ENCODE measurements around the gene TMEM52.
A peak's percentile ranks its signal among the peaks of the same experiment; 100 is the strongest.
"Not testable (repeated sequence)": the region's sequence is repeated elsewhere in the genome, so short reads cannot be mapped to it uniquely, and the experiment has no call there.

Gene TMEM52

GRCh38 chr1:1890506-1891348, 28.4 kb downstream of the TMEM52 start, which contains the start of gene GNB1:
TSS of gene GNB1 (minus strand) at chr1:1891087. CDS start at chr1:1825453, 65,634 bp downstream.
- FAIRE-seq (peak; percentile 100), DNase-seq (ENCODE audit: insufficient read length) (peak; percentile 98)
- TF ChIP-seq POLR2A (IDR thresholded peaks at IDR 0.05; ENCODE audit: low read depth, low read length) (peak; percentile 56; the same call in 1 of the 2 replicates), POLR2AphosphoS5 (IDR thresholded peaks at IDR 0.05; ENCODE audit: low read depth, low read length) (no peak), TAF1 (IDR thresholded peaks at IDR 0.05; ENCODE audit: borderline replicate concordance, low read depth, low read length) (0 out of 2 replicates have a peak, but pooled peaks have one; percentile 53)

- TF ChIP-seq POLR2AphosphoS5 (IDR thresholded peaks at IDR 0.05; ENCODE audit: low read depth, low read length), result no peak; the same call in 1 of the 2 replicates
- TF ChIP-seq TAF1 (IDR thresholded peaks at IDR 0.05; ENCODE audit: borderline replicate concordance, low read depth, low read length), result peak; percentile 34; the same call in 1 of the 2 replicates
- DNase-seq (ENCODE audit: insufficient read length) (peak; percentile 62), FAIRE-seq (peak; percentile 76)
Measured at GRCh38 chr1:1889847-1890505, 29.1 kb downstream of the TMEM52 start.

GRCh38 chr1:1889090-1889750, 29.9 kb downstream of the TMEM52 start:
- FAIRE-seq, result peak; percentile 14
- no peak for DNase-seq (ENCODE audit: insufficient read length)
- no peak for TF ChIP-seq TAF1 (IDR thresholded peaks at IDR 0.05; ENCODE audit: borderline replicate concordance, low read depth, low read length)
- no peak for TF ChIP-seq POLR2AphosphoS5 (IDR thresholded peaks at IDR 0.05; ENCODE audit: low read depth, low read length)
- TF ChIP-seq POLR2A (IDR thresholded peaks at IDR 0.05; ENCODE audit: low read depth, low read length), result no peak

- not testable (repeated sequence) for DNase-seq (ENCODE audit: insufficient read length); FAIRE-seq
Measured at GRCh38 chr1:1883890-1884289, 35.2 kb downstream of the TMEM52 start.

- 0 out of 2 replicates have a peak, but pooled peaks have one; percentile 29 for TF ChIP-seq POLR2AphosphoS5 (IDR thresholded peaks at IDR 0.05; ENCODE audit: low read depth, low read length)
- no peak for TF ChIP-seq POLR2A (IDR thresholded peaks at IDR 0.05; ENCODE audit: low read depth, low read length)
- DNase-seq (ENCODE audit: insufficient read length) (no peak), FAIRE-seq (no peak)
Measured at GRCh38 chr1:1883092-1883873, 35.8 kb downstream of the TMEM52 start.

- TF ChIP-seq TAF1 (IDR thresholded peaks at IDR 0.05; ENCODE audit: borderline replicate concordance, low read depth, low read length) (no peak), POLR2A (IDR thresholded peaks at IDR 0.05; ENCODE audit: low read depth, low read length) (0 out of 2 replicates have a peak, but pooled peaks have one; percentile 27), POLR2AphosphoS5 (IDR thresholded peaks at IDR 0.05; ENCODE audit: low read depth, low read length) (no peak)
- FAIRE-seq, result no peak
- DNase-seq (ENCODE audit: insufficient read length), result no peak
Measured at GRCh38 chr1:1881727-1882126, 37.4 kb downstream of the TMEM52 start.

GRCh38 chr1:1880617-1881312, 38.3 kb downstream of the TMEM52 start:
- FAIRE-seq, result no peak

GRCh38 chr1:1879942-1880341, 39.1 kb downstream of the TMEM52 start:
- FAIRE-seq, result no peak

More at GRCh38 chr1:1880617-1881312, 38.3 kb downstream of the TMEM52 start:
- DNase-seq (ENCODE audit: insufficient read length), result no peak
- TF ChIP-seq TAF1 (IDR thresholded peaks at IDR 0.05; ENCODE audit: borderline replicate concordance, low read depth, low read length), result no peak
- peak; percentile 76 for TF ChIP-seq POLR2AphosphoS5 (IDR thresholded peaks at IDR 0.05; ENCODE audit: low read depth, low read length)
- TF ChIP-seq POLR2A (IDR thresholded peaks at IDR 0.05; ENCODE audit: low read depth, low read length), result 0 out of 2 replicates have a peak, but pooled peaks have one; percentile 44

GRCh38 chr1:1877865-1878436, 41.1 kb downstream of the TMEM52 start:
- TF ChIP-seq POLR2A (IDR thresholded peaks at IDR 0.05; ENCODE audit: low read depth, low read length) (peak; percentile 15; the same call in 1 of the 2 replicates), POLR2AphosphoS5 (IDR thresholded peaks at IDR 0.05; ENCODE audit: low read depth, low read length) (no peak), TAF1 (IDR thresholded peaks at IDR 0.05; ENCODE audit: borderline replicate concordance, low read depth, low read length) (no peak)
- DNase-seq (ENCODE audit: insufficient read length) (no peak), FAIRE-seq (no peak)

More at GRCh38 chr1:1879942-1880341, 39.1 kb downstream of the TMEM52 start:
- TF ChIP-seq POLR2A (IDR thresholded peaks at IDR 0.05; ENCODE audit: low read depth, low read length) (no peak), TAF1 (IDR thresholded peaks at IDR 0.05; ENCODE audit: borderline replicate concordance, low read depth, low read length) (no peak), POLR2AphosphoS5 (IDR thresholded peaks at IDR 0.05; ENCODE audit: low read depth, low read length) (no peak)
- no peak for DNase-seq (ENCODE audit: insufficient read length)

- no peak for DNase-seq (ENCODE audit: insufficient read length)
- TF ChIP-seq POLR2A (IDR thresholded peaks at IDR 0.05; ENCODE audit: low read depth, low read length) (no peak), POLR2AphosphoS5 (IDR thresholded peaks at IDR 0.05; ENCODE audit: low read depth, low read length) (0 out of 2 replicates have a peak, but pooled peaks have one; percentile 46)
- no peak for FAIRE-seq
Measured at GRCh38 chr1:1876335-1876930, 42.6 kb downstream of the TMEM52 start.

Data from GM12892 (cell line).